ENCODE measurements around the gene REEP5.

Gene REEP5

GRCh38 chr5:112857866-112858265, 64.2 kb downstream of the REEP5 start:
- Histone ChIP-seq H3K4me3 (no peak overlapping the region), H3K27me3 (no peaks in the 10 kb centered on the region), H3K4me2 (no peak overlapping the region), H3K9me3 (peaks cover 10% of the 10 kb centered on the region; the same call in 1 of the 2 replicates), H3K9ac (no peak overlapping the region), H3K36me3 (peaks cover 5% of the 10 kb centered on the region; the same call in 1 of the 2 replicates), H3K27ac (no peak overlapping the region), H3K4me1 (peaks cover 20% of the 10 kb centered on the region), H4K20me1 (peaks cover 9% of the 10 kb centered on the region; the same call in 1 of the 2 replicates)
- no peak for TF ChIP-seq Cebpa-rat (IDR thresholded peaks at IDR 0.05)

GRCh38 chr5:112854651-112855050, 67.4 kb downstream of the REEP5 start:
- Histone ChIP-seq H3K9me3 (peaks cover 10% of the 10 kb centered on the region; the same call in 1 of the 2 replicates), H3K4me1 (no peaks in the 10 kb centered on the region), H4K20me1 (no peaks in the 10 kb centered on the region), H3K4me3 (no peak overlapping the region), H3K27me3 (no peaks in the 10 kb centered on the region), H3K4me2 (no peak overlapping the region), H3K27ac (no peak overlapping the region), H3K9ac (no peak overlapping the region), H3K36me3 (no peaks in the 10 kb centered on the region)
- TF ChIP-seq Cebpa-rat (IDR thresholded peaks at IDR 0.05) = no peak

- TF ChIP-seq Cebpa-rat (IDR thresholded peaks at IDR 0.05) = no peak
- H3K9ac ChIP-seq = no peak overlapping the region
- no peaks in the 10 kb centered on the region for H3K27me3 ChIP-seq
- no peaks in the 10 kb centered on the region for H3K4me1 ChIP-seq
- no peak overlapping the region for H3K27ac ChIP-seq
- no peak overlapping the region for H3K4me2 ChIP-seq
- no peaks in the 10 kb centered on the region for H4K20me1 ChIP-seq
- H3K9me3 ChIP-seq = peaks cover 10% of the 10 kb centered on the region; the same call in 1 of the 2 replicates
- no peaks in the 10 kb centered on the region for H3K36me3 ChIP-seq
- H3K4me3 ChIP-seq = no peak overlapping the region
Observed at GRCh38 chr5:112849912-112850311, 72.1 kb downstream of the REEP5 start.

- H3K4me2 ChIP-seq = no peak overlapping the region
- H3K36me3 ChIP-seq = peaks cover 7% of the 10 kb centered on the region; the same call in 1 of the 2 replicates
- TF ChIP-seq Cebpa-rat (IDR thresholded peaks at IDR 0.05) = no peak
- H3K4me3 ChIP-seq = no peak overlapping the region
- H3K4me1 ChIP-seq = no peaks in the 10 kb centered on the region
- no peaks in the 10 kb centered on the region for H3K27me3 ChIP-seq
- no peak overlapping the region for H3K27ac ChIP-seq
- H4K20me1 ChIP-seq = no peaks in the 10 kb centered on the region
- H3K9ac ChIP-seq = no peak overlapping the region
- no peaks in the 10 kb centered on the region for H3K9me3 ChIP-seq
Observed at GRCh38 chr5:112848116-112848811, 73.8 kb downstream of the REEP5 start.

GRCh38 chr5:112847306-112847705, 74.7 kb downstream of the REEP5 start:
- TF ChIP-seq Cebpa-rat (IDR thresholded peaks at IDR 0.05) = no peak
- Histone ChIP-seq H3K4me1 (no peaks in the 10 kb centered on the region), H3K4me3 (no peak overlapping the region), H3K27me3 (no peaks in the 10 kb centered on the region), H3K27ac (no peak overlapping the region), H3K9me3 (no peaks in the 10 kb centered on the region), H4K20me1 (no peaks in the 10 kb centered on the region), H3K9ac (no peak overlapping the region), H3K4me2 (no peak overlapping the region), H3K36me3 (peaks cover 16% of the 10 kb centered on the region)

GRCh38 chr5:112846556-112846955, 75.5 kb downstream of the REEP5 start:
- Histone ChIP-seq H3K27ac (no peak overlapping the region), H3K4me2 (no peak overlapping the region), H3K4me3 (no peak overlapping the region)

GRCh38 chr5:112844489-112844888, 77.5 kb downstream of the REEP5 start:
- Histone ChIP-seq H3K9me3 (no peaks in the 10 kb centered on the region), H3K4me3 (no peak overlapping the region), H4K20me1 (no peaks in the 10 kb centered on the region), H3K27ac (no peak overlapping the region), H3K9ac (no peak overlapping the region), H3K4me2 (no peak overlapping the region), H3K27me3 (no peaks in the 10 kb centered on the region), H3K4me1 (no peaks in the 10 kb centered on the region), H3K36me3 (peaks cover 43% of the 10 kb centered on the region)
- no peak for TF ChIP-seq Cebpa-rat (IDR thresholded peaks at IDR 0.05)

More at GRCh38 chr5:112846556-112846955, 75.5 kb downstream of the REEP5 start:
- Histone ChIP-seq H3K9ac (no peak overlapping the region), H4K20me1 (no peaks in the 10 kb centered on the region), H3K27me3 (no peaks in the 10 kb centered on the region), H3K9me3 (no peaks in the 10 kb centered on the region), H3K4me1 (no peaks in the 10 kb centered on the region), H3K36me3 (peaks cover 24% of the 10 kb centered on the region)
- TF ChIP-seq Cebpa-rat (IDR thresholded peaks at IDR 0.05) = no peak

GRCh38 chr5:112833971-112834370, 88.1 kb downstream of the REEP5 start:
- no peaks in the 10 kb centered on the region for H3K9me3 ChIP-seq
- H3K36me3 ChIP-seq = peaks cover 86% of the 10 kb centered on the region
- no peak overlapping the region for H3K27ac ChIP-seq
- H3K9ac ChIP-seq = no peak overlapping the region
- TF ChIP-seq Cebpa-rat (IDR thresholded peaks at IDR 0.05) = no peak
- no peaks in the 10 kb centered on the region for H4K20me1 ChIP-seq
- no peaks in the 10 kb centered on the region for H3K4me1 ChIP-seq
- no peak overlapping the region for H3K4me3 ChIP-seq
- H3K4me2 ChIP-seq = no peak overlapping the region
- no peaks in the 10 kb centered on the region for H3K27me3 ChIP-seq

GRCh38 chr5:112830378-112830777, 91.6 kb downstream of the REEP5 start:
- no peaks in the 10 kb centered on the region for H3K9me3 ChIP-seq
- H3K36me3 ChIP-seq = peaks cover 85% of the 10 kb centered on the region
- H3K27ac ChIP-seq = no peak overlapping the region
- no peak overlapping the region for H3K4me3 ChIP-seq
- H3K9ac ChIP-seq = no peak overlapping the region
- H3K4me1 ChIP-seq = no peaks in the 10 kb centered on the region
- no peaks in the 10 kb centered on the region for H3K27me3 ChIP-seq
- TF ChIP-seq Cebpa-rat (IDR thresholded peaks at IDR 0.05) = no peak
- no peak overlapping the region for H3K4me2 ChIP-seq
- no peaks in the 10 kb centered on the region for H4K20me1 ChIP-seq

Data from BLaER1 (cell line).